MM.1S (cell line): ENCODE data around the gene USP49.

Source experiments
- DNase-seq: peaks from one replicate; pipeline ENCODE4 v3.0.0-alpha.2; 2015
- H2AFZ ChIP-seq: fragments of 300-600 bp; sonication (generic); 2 replicates; pipeline ENCODE4 v1.6.0; 2016; ENCODE audit warnings: antibody characterized with exemption, low read length
- H3F3A ChIP-seq: fragments of 300-600 bp; sonication (generic); 2 replicates; pipeline ENCODE4 v1.6.1; 2016; ENCODE audit warnings: mild to moderate bottlenecking, antibody characterized with exemption, low read length, moderate library complexity, mixed read lengths; ENCODE audit not compliant: insufficient read depth
- H3K27ac ChIP-seq: fragments of 300-600 bp; sonication (generic); 2 replicates; pipeline ENCODE4 v1.5.1; 2016; ENCODE audit warnings: mild to moderate bottlenecking, low read length
- H3K27me3 ChIP-seq: fragments of 300-600 bp; sonication (generic); replicated peaks from 2 replicates; pipeline ENCODE4 v1.6.0; 2016; ENCODE audit warnings: low read length; ENCODE audit not compliant: insufficient read depth
- H3K36me3 ChIP-seq: fragments of 300-600 bp; sonication (generic); replicated peaks from 2 replicates; pipeline ENCODE4 v1.6.1; 2016; ENCODE audit warnings: mild to moderate bottlenecking, low read length, mixed read lengths; ENCODE audit not compliant: insufficient read depth
- H3K4me1 ChIP-seq: fragments of 300-600 bp; sonication (generic); 2 replicates; pipeline ENCODE4 v1.6.1; 2016; ENCODE audit warnings: low read length, mixed read lengths
- H3K4me2 ChIP-seq: fragments of 300-600 bp; sonication (generic); 2 replicates; pipeline ENCODE4 v1.6.0; 2016; ENCODE audit warnings: low read depth, low read length
- H3K4me3 ChIP-seq: fragments of 300-600 bp; sonication (generic); 2 replicates; pipeline ENCODE4 v1.5.1; 2016; ENCODE audit warnings: low read length, mixed read lengths
- H3K79me2 ChIP-seq: fragments of 300-600 bp; sonication (generic); 2 replicates; pipeline ENCODE4 v1.6.1; 2016; ENCODE audit warnings: mixed run types, low read length, mixed read lengths
- H3K9ac ChIP-seq: fragments of 300-600 bp; sonication (generic); 2 replicates; pipeline ENCODE4 v1.6.1; 2016; ENCODE audit warnings: low read length, mixed read lengths
- H3K9me2 ChIP-seq: fragments of 300-600 bp; sonication (generic); replicated peaks from 2 replicates; pipeline ENCODE4 v1.6.1; 2016; ENCODE audit warnings: mild to moderate bottlenecking, low read length, mixed read lengths; ENCODE audit not compliant: insufficient read depth
- H3K9me3 ChIP-seq: fragments of 300-600 bp; sonication (generic); replicated peaks from 2 replicates; pipeline ENCODE4 v1.6.1; 2016; ENCODE audit warnings: mild to moderate bottlenecking, low read length, mixed read lengths; ENCODE audit not compliant: insufficient read depth
- H4K20me1 ChIP-seq: fragments of 300-600 bp; sonication (generic); 2 replicates; pipeline ENCODE4 v1.6.1; 2016; ENCODE audit warnings: mild to moderate bottlenecking, low read length, moderate library complexity, mixed read lengths; ENCODE audit not compliant: insufficient read depth
- EZH2 ChIP-seq: fragments of 300-600 bp; sonication (generic); optimal IDR thresholded peaks from 2 replicates; pipeline ENCODE3; 2017; ENCODE audit warnings: low read depth, mild to moderate bottlenecking, antibody characterized with exemption, low read length, mixed read lengths
- EZH2phosphoT487 ChIP-seq: fragments of 300-600 bp; sonication (generic); IDR thresholded peaks from 2 replicates; pipeline ENCODE4 v1.6.1; 2018; ENCODE audit warnings: antibody characterized with exemption, low read length
- TF ChIP-seq, protein P1 (sequence below): fragments of 300-600 bp; sonication (generic); IDR thresholded peaks from 2 replicates; pipeline ENCODE4 v1.5.1; 2016; ENCODE audit warnings: antibody characterized with exemption, low read length, mixed read lengths

USP49 gene

DNA sequence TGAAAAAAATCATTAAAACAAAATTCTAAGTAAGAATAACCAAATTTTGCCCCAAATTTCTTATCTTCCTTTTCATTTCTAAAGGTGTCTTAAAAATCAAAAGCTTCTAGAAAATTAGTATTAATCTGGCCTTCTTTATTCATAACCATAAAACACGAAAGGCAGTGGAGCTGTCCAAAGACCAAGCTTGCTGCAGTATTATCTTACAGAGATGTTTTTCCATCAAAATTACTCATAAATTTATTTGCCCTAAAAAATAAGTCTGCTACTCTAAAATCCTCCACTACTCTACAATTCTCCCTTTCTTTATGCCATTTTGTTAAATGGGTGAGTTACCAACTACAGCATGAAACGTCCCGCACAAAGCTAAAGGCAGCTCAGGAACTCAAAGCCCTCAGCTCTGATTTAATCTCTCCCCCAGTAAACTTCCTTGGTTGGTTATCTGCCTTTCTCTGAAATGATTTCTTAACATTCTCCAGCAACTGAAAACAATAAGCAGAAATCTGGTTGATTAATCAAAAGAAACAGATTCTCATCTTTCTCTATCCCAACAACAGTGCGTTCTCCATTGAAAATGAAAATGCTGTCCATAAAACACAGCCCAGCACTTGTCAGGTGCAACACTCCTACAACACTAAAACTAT lies 2.1 kb downstream of the USP49 start:
- DNase-seq, result no peak
- no peaks in the 10 kb centered on the region for H3K9me2 ChIP-seq
- peak overlapping the region; percentile 98; the same call in 1 of the 2 replicates for H3K4me2 ChIP-seq
- H3K36me3 ChIP-seq, result no peaks in the 10 kb centered on the region
- no peak overlapping the region for H2AFZ ChIP-seq
- TF ChIP-seq EZH2 (no peak), EZH2phosphoT487 (no peak)
- TF ChIP-seq, protein P1, sequence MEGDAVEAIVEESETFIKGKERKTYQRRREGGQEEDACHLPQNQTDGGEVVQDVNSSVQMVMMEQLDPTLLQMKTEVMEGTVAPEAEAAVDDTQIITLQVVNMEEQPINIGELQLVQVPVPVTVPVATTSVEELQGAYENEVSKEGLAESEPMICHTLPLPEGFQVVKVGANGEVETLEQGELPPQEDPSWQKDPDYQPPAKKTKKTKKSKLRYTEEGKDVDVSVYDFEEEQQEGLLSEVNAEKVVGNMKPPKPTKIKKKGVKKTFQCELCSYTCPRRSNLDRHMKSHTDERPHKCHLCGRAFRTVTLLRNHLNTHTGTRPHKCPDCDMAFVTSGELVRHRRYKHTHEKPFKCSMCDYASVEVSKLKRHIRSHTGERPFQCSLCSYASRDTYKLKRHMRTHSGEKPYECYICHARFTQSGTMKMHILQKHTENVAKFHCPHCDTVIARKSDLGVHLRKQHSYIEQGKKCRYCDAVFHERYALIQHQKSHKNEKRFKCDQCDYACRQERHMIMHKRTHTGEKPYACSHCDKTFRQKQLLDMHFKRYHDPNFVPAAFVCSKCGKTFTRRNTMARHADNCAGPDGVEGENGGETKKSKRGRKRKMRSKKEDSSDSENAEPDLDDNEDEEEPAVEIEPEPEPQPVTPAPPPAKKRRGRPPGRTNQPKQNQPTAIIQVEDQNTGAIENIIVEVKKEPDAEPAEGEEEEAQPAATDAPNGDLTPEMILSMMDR, result no peak
- H3K9me3 ChIP-seq, result no peaks in the 10 kb centered on the region
- H3K79me2 ChIP-seq, result peaks cover 46% of the 10 kb centered on the region
- no peaks in the 10 kb centered on the region for H3K27me3 ChIP-seq
- H3K4me1 ChIP-seq, result peaks cover 9% of the 10 kb centered on the region
- H3F3A ChIP-seq, result peaks cover 14% of the 10 kb centered on the region
- no peaks in the 10 kb centered on the region for H4K20me1 ChIP-seq
- H3K9ac ChIP-seq, result no peak overlapping the region
- no peak overlapping the region for H3K27ac ChIP-seq
- no peak overlapping the region for H3K4me3 ChIP-seq

GRCh38 chr6:41887331-41887751 lies 7.8 kb downstream of the USP49 start:
- no peak overlapping the region for H3K27ac ChIP-seq
- TF ChIP-seq, protein P1, result no peak
- no peak for TF ChIP-seq EZH2
- no peak for TF ChIP-seq EZH2phosphoT487
- H3K4me2 ChIP-seq, result no peak overlapping the region
- no peaks in the 10 kb centered on the region for H3K27me3 ChIP-seq
- DNase-seq, result no peak
- no peaks in the 10 kb centered on the region for H3K4me1 ChIP-seq
- peaks cover 29% of the 10 kb centered on the region for H3K79me2 ChIP-seq
- no peak overlapping the region for H3K9ac ChIP-seq
- H3K9me2 ChIP-seq, result no peaks in the 10 kb centered on the region
- H3K4me3 ChIP-seq, result no peak overlapping the region
- H3K9me3 ChIP-seq, result no peaks in the 10 kb centered on the region
- no peaks in the 10 kb centered on the region; the same call in 1 of the 2 replicates for H3K36me3 ChIP-seq
- H4K20me1 ChIP-seq, result no peaks in the 10 kb centered on the region
- H3F3A ChIP-seq, result no peaks in the 10 kb centered on the region
- H2AFZ ChIP-seq, result no peak overlapping the region

DNA sequence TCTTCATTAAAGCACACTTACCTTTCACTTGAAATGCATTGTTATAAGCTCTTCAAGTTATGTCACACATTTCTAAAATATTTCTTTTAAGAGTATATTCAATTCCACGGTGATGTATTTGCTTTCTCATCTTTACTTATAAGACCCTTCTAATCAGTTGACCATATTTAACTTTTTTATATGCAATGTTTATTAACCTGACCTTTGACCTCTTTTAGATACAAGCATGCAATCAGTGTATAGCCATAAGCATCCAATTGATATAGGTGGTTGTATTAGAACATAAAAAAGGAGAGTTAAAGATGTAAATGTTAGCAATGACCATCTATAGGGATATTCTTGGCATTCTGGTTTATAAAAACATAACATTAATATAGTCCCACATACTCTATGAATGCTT lies 9.2 kb downstream of the USP49 start:
- no peak for TF ChIP-seq EZH2phosphoT487
- TF ChIP-seq EZH2, result no peak
- TF ChIP-seq, protein P1, result no peak
- Histone ChIP-seq H3K27ac (no peak overlapping the region), H2AFZ (no peak overlapping the region), H3K36me3 (no peaks in the 10 kb centered on the region; the same call in 1 of the 2 replicates), H3K4me2 (no peak overlapping the region), H3K9me3 (no peaks in the 10 kb centered on the region), H3K4me3 (no peak overlapping the region), H3K4me1 (no peaks in the 10 kb centered on the region), H3K9me2 (no peaks in the 10 kb centered on the region), H3K79me2 (peaks cover 18% of the 10 kb centered on the region), H3K27me3 (no peaks in the 10 kb centered on the region), H3K9ac (no peak overlapping the region), H4K20me1 (no peaks in the 10 kb centered on the region), H3F3A (no peaks in the 10 kb centered on the region)
- DNase-seq, result no peak
